Ureter (tissue), 1 donor: Measurements from ENCODE around the gene LRTM2. TPM values are rescaled to one million over a fixed set of nuclear protein-coding genes. Genes with fewer than 3 reads are reported as not detected.

ENCODE experiments used
- DNase-seq: peaks from one replicate; pipeline ENCODE4 v3.0.0-alpha.2; 2020; ENCODE audit warnings: low spot score
- total RNA-seq: library from RNA; stranded (reverse); gene quantifications from one replicate; pipeline ENCODE4 v1.2.4, GENCODE V29; 2023
- donor health status: DM: yes; HTN: yes; CAD: no.

The LRTM2 gene
- total RNA-seq, 1 donor from 2014 or later, result not detected

- DNase-seq, result no peak
Observed at GRCh38 chr12:1829306-1829900, 9.0 kb downstream of the LRTM2 start.

GRCh38 chr12:1830401-1830845 is 10.1 kb downstream of the LRTM2 start:
- no peak for DNase-seq

GRCh38 chr12:1830981-1831963 is 10.9 kb downstream of the LRTM2 start:
- peak; percentile 83 for DNase-seq

DNA sequence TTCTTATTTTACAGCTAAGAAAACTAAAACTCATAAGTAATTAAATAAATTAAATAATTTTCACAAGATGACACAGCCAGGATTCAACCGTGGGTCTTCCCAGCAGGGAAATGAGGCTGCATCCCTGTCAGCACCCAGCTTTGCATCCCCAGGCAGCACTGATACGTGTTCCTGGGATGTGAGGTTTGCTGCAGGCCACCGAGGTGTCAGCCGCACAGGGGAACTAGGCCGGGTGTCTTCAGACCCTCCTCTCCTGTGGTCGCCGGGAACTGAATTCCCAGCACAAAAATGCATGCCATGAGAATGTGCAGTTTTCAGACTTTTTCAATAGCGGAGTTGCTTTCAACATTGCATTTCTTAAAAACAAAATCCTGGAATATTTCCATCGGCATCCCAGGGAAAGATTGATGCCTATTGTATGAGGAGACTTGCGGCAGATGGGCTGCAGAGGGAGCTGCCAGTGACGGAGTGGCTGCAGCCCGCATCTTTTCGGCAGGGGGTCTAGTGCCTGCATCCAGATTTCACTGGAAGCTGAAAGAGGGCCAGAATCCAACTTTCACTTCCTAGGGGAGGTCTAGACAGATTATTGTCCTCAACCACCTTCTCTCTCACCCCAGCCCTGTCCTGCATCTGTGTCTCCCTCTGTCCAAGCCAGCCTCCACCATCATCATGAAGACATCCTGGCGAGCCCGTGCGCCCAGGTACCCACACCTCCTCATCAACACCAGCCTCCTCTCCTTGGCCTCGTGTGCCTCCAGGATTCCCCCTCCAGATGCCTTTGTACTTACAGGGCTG is 12.6 kb downstream of the LRTM2 start:
- no peak for DNase-seq

- no peak for DNase-seq
Observed at GRCh38 chr12:1833596-1834028, 13.2 kb downstream of the LRTM2 start.

DNA sequence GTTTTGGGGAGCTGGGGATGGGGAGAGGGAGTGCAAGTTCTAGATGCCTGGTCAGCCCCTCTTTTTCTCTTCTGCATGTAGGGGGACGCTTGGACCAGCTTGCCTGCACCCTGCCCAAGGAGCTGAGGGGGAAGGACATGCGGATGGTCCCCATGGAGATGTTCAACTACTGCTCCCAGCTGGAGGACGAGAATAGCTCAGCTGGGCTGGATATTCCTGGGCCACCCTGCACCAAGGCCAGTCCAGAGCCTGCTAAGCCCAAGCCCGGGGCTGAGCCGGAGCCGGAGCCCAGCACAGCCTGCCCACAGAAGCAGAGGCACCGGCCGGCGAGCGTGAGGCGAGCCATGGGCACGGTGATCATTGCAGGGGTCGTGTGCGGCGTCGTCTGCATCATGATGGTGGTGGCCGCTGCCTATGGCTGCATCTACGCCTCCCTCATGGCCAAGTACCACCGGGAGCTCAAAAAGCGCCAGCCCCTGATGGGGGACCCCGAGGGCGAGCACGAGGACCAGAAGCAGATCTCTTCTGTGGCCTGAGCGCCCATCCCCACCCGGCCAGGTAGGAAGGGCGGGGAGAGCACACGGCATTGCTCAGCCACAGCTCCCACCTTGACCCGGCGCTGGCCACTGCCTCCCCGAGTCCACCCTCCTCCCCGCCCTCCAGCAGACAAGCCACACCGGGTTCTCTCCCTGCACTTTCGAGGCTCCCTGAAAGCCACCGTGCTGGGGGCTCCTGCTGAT is 14.0 kb downstream of the LRTM2 start:
- DNase-seq, result no peak

- no peak for DNase-seq
Observed at GRCh38 chr12:1835211-1836131, 15.1 kb downstream of the LRTM2 start.

GRCh38 chr12:1836241-1836803 is 16.0 kb downstream of the LRTM2 start:
- DNase-seq, result no peak

DNA sequence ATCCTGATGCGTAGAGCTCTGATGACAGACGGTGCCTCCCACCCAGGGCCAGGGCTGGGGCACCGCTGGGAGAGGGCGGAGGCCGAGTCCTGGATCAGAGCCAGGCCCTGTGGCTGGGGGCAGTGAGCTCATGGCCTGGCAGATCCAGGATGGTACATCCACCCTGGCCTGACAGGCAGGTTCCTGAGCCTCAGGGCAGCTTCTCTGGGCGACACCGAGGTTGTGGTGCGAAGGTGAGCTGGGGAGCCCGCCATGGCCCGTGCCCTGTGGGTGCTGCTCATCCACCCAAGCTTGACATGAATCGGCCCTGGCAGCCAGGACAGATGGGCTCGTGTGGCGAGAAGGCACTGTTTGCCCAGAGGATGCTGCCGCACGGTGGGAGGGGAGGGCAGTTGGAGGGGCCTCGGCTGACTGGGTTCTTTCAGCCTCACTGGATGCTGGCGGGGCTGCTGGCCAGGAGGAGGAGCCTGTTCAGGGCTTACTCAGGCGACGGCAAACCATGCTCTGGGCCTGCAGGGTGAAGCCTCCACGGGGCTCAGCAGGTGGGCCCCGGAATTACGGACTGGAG is 16.6 kb downstream of the LRTM2 start:
- DNase-seq, result no peak

- DNase-seq, result no peak
Observed at GRCh38 chr12:1837541-1838204, 17.3 kb downstream of the LRTM2 start.

GRCh38 chr12:1838205-1838993 is 18.0 kb downstream of the LRTM2 start:
- no peak for DNase-seq

- no peak for DNase-seq
Observed at GRCh38 chr12:1838994-1839365, 18.6 kb downstream of the LRTM2 start.

- no peak for DNase-seq
Observed at GRCh38 chr12:1839464-1839863, 19.1 kb downstream of the LRTM2 start.

- no peak for DNase-seq
Observed at GRCh38 chr12:1839956-1840951, 19.9 kb downstream of the LRTM2 start.

DNA sequence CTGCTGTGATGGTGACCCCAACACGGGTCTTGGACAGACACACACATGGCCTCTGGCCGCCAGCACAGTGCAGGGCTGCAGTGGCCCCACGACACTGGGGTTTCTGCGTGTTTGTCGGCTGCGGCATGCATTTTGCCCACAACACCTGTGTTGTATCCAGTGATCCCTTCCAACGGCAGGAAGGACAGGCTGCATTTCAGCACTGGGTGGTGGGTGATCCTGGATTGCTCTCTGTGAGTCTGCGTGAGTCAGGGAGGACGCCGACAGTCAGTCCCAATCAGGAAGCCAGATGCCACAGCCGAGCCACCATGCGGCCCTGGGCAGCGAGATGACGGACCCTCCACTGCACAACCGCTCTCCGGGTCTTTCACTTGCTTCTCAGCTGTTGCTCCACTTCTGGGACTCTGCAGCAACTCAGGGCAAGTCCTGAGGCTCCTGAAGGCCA is 20.6 kb downstream of the LRTM2 start:
- no peak for DNase-seq

DNA sequence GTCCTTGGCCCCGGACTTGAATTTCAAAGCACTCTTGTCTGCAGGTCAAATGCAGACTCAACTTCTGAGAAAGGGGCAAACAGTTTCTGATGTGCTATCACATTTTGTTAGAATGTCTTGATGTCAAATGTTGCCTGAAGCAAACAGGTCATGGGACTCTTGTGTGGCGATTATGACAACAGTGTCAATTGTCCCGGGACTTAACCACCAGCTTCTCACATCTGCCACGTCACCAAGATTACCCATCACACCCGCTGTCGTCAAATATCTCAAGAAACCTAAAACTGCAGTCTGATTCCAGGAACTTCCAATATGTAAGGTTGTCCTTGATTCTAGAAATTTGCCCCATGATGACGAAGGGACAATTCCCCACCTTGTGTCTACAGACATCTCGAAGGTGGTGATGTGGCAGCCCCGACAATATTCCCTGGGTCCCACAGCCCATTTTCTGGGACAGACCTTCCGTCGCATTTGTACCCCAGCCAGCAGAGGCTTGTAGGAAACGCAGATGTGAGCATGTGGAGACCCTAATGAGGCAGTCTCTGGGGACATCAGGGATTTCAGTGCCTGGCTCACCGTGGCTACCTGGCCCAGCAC is 21.3 kb downstream of the LRTM2 start:
- DNase-seq, result no peak
